ENCODE data around the gene CCDC102A. TPM values are rescaled to one million over a fixed set of nuclear protein-coding genes. Genes with fewer than 3 reads are reported as not detected.
A peak's percentile ranks its signal among the peaks of the same experiment; 100 is the strongest.

CCDC102A gene
- total RNA-seq, 1 experiment from 2014 or later, result 6.9 TPM

- DNase-seq (ENCODE audit: low spot score), result peak; percentile 53
These were observed 16.5 kb downstream of the CCDC102A start for GRCh38 chr16:57519796-57520360.

- DNase-seq (ENCODE audit: low spot score), result no peak
These were observed 17.4 kb downstream of the CCDC102A start for GRCh38 chr16:57518922-57519321.

GRCh38 chr16:57518520-57518919 lies 17.9 kb downstream of the CCDC102A start:
- no peak for DNase-seq (ENCODE audit: low spot score)

- DNase-seq (ENCODE audit: low spot score), result no peak
These were observed 18.7 kb downstream of the CCDC102A start for GRCh38 chr16:57517397-57518367.

GRCh38 chr16:57516773-57517172 lies 19.6 kb downstream of the CCDC102A start:
- no peak for DNase-seq (ENCODE audit: low spot score)

DNA sequence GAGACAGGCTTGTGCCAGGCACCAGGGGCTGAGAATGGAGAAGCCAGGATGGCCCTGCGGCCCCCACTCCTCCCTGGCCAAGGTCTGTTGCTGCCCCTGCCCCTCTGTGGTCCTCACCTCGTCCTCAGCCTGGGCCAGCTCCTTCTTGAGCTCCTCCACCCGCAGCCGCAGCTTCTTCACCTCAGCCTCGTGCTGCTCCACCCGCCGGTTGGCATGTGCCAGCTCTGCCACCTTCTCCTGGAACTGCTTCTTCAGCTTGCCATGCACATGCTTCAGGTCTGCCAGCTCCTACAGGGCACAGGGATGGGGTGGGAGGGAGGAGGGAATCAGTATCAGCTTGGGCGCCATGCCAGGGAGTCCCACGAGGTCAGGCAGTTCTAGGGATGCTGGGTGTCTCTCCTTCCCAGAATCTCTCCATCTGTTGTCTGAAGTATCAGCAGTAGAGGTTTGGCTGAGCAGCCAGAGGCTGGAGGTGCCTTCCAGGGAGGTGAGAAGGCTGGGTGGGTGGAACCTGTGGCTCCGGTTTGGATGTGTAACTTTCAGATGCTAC lies 20.1 kb downstream of the CCDC102A start:
- no peak for DNase-seq (ENCODE audit: low spot score)

DNA sequence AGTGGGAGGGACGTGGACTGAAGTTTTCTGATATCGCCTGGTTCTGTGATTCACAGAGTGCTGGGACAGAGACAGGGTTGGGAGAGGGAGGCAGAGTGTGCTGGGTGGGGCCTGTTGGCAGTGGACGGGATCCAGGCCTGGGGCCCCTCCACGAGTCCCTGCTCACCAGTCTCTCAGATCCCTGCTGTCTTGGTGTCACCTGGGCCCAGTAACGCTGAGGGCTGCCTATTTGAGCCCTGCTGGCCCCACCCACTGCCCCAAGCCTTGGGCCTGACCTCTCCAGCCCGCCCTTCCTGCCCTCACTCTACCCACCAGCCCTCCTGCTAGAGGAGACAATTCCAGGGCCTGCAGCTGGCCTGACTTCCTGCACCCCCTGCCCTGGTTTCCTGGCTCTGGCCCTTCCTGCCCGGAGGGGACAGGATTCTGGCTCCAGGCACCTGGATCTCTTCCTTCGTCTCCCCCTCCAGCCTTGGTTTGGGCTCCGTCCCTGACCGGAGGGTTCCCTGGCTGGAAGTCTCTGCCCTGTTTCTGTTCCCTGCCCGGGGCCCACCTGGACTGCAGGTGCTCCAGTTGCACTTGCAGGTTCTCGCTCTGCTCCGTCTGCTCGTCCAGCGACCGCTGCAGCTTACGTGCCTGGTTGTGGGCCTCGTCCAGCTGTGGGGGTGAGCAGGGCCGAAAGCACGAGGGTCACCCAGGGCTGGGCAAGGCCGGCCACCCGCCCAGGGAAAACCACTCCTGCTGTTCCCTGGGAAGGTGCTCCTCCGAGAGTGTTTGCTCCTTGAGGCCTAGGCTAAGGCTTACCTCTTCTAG lies 21.4 kb downstream of the CCDC102A start:
- no peak for DNase-seq (ENCODE audit: low spot score)

GRCh38 chr16:57514371-57514770 lies 22.0 kb downstream of the CCDC102A start:
- no peak for DNase-seq (ENCODE audit: low spot score)

- DNase-seq (ENCODE audit: low spot score), result no peak
These were observed 22.8 kb downstream of the CCDC102A start for GRCh38 chr16:57513371-57514102.

DNA sequence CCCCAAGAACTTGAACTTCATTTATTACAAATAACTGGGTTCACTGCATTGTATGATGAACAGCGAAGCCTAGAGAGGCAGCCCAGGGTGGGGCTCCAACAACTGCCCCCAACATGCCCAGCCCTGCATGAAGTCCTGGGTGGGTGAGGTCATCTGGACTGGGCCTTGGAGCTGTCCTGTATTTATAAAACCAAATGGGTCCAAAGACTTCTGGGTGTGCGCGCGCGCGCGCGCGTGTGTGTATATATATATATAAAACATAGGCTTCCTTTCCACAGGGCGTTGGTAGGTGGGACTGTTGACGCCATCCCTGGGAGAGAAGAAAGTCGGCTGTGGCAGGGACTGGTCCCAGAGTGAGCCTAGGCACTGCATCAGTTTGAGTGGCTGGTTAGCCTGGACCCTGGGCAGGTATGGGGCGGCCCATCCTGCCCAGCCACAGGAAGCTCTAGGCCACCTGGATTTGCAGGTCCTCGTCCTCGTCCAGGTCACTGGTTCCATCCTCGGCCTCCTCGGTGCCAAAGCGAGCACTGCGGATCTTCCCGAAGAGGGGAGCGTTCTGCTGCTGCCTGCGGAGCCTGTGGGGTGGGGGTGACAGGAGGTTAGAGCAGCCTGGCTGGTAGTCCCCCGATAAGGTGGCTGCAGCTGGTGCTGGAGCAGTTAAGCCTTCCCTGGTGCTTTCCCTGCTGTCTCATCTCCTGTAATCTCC lies 23.9 kb downstream of the CCDC102A start:
- DNase-seq (ENCODE audit: low spot score), result no peak

- DNase-seq (ENCODE audit: low spot score), result no peak
These were observed 26.1 kb downstream of the CCDC102A start for GRCh38 chr16:57510016-57510871.

DNA sequence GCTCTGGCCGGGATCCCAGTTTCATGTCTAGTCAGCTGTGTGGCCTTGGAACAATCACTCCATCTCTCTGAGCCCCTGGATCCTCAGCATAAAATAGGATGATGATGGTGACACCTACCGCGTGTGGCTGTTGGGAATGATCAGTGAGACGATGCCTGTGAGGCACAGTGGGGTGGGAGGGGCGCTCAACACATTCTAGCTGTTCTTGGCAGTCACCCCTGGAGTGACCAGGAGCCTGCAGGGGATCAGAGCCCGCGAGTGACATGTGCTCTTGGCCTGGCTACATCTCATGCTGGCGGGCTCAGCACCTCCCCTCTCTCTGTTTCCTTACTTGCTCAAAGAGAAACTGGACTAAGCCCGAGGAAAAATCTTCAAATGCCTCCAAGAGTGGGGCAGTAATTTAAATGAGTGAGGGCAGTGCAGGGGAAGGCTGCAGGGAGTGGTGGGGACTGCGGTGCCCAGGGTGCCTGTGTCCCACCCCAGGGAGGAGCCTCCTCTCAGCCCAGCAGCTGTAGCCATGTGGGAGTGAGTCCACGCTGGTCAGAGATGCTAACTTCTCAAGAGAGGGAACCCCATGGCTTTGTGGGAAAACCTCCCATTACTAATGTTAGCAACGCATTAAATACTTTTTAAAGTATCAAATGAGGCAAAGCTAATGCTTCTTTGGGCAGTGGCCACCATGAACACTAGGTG lies 27.0 kb downstream of the CCDC102A start:
- DNase-seq (ENCODE audit: low spot score), result no peak

GRCh38 chr16:57508035-57508425 lies 28.3 kb downstream of the CCDC102A start:
- DNase-seq (ENCODE audit: low spot score), result no peak

DNA sequence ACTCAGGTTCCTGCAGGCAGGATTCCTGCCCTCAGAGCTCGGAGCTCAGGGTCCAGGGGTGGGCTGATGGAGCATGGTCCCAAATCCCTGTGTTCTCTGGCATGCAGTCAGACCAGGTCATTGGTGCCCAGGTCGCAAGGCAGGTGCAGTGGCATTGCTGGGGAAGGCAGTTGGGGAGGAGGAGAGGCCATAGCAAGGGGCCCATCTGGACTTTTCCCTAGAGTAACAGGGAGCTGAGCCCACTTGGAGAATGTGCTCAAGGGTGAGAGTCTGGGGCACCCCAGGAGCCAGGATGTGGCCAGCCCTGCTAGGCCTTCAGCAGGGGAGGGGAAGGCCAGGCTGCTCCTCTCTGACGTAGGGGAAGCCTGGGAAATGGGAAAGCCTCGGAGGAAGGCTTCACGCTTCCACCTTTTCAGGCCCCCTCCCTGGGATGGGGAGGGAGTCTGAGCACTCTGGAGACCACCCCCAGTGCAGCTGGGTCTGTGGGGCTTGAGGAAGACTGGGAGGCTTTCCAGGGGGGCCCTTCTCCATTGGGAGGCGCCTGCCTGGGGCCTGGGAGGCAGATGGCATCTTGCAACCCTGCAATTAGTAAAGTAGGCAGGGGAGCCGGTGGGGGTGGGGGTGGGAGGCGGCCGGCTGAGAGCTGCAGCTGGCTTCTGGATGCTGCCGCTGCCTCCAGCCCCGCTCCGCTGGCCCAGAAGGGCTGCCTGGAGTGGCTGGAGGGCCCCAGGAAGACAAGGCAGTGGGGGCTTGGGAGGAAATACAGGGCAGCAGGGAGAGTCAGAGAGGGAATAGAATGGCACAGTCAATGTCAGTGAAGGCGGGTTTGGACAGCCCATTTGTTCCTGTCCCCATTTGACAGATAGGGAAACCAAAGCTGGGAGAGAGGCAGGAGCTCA lies 29.0 kb downstream of the CCDC102A start:
- no peak for DNase-seq (ENCODE audit: low spot score)

- DNase-seq (ENCODE audit: low spot score), result no peak
These were observed 31.2 kb downstream of the CCDC102A start for GRCh38 chr16:57505169-57505568.

DNA sequence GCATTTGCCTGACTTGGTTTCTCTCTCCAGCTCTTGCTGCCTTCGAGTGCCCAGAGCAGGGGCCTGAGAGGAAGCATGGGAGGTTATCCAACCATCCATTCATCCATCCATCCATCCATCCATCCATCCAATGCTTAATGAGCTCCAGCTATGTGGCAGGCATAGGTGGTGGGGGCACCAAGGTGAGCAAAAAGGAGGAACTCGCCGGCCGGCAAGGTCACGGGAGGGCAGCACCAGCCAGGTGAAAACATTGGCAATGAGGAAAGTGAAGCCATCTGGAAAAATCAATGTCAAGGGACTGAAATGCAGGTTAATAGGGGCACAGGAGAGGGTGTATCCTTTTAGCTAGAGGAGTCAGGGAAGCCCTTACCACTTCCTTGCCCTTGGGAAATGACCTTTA lies 31.9 kb downstream of the CCDC102A start:
- DNase-seq (ENCODE audit: low spot score), result no peak

DNA sequence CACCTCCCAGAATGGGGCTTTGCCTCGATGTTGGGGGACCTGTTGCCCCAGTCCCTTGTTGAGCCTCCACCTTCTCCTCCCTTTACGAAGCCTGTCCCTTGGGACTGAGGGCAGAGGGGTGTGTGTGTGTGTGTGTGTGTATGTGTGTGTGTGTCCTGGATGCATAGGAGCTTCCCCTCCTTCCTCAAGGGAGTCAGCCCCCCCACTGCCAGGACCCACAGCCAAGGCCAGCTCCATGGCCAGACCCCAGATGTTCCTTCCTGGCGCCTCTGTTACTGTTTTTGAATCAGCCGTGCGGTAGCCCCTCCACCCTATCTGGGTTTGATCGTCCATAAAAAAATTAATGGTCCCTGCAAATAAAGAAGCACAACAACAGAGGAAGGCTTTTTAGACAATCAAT lies 32.4 kb downstream of the CCDC102A start:
- no peak for DNase-seq (ENCODE audit: low spot score)

- DNase-seq (ENCODE audit: low spot score), result no peak
These were observed 33.0 kb downstream of the CCDC102A start for GRCh38 chr16:57503366-57503765.
